SKM-1 (cell line): ENCODE measurements around the gene GRAMD4.

Experiments
- DNase-seq: peaks from one replicate; lab custom pipeline; 2025; ENCODE audit not compliant: unreplicated experiment; lab: John Stamatoyannopoulos, UW

GRAMD4 gene

GRCh38 chr22:46582281-46582933 is 37.8 kb upstream of the GRAMD4 start:
- DNase-seq, result no peak

GRCh38 chr22:46583571-46583970 is 36.6 kb upstream of the GRAMD4 start:
- no peak for DNase-seq

GRCh38 chr22:46584081-46584921 is 35.9 kb upstream of the GRAMD4 start:
- DNase-seq, result no peak

GRCh38 chr22:46585340-46586122 is 34.7 kb upstream of the GRAMD4 start:
- DNase-seq, result no peak

- DNase-seq, result no peak
Observed at GRCh38 chr22:46586123-46586519, 34.1 kb upstream of the GRAMD4 start.

- no peak for DNase-seq
Observed at GRCh38 chr22:46586531-46587011, 33.6 kb upstream of the GRAMD4 start.

- DNase-seq, result no peak
Observed at GRCh38 chr22:46587061-46587460, 33.1 kb upstream of the GRAMD4 start.

GRCh38 chr22:46587492-46588278 is 32.5 kb upstream of the GRAMD4 start:
- DNase-seq, result no peak

GRCh38 chr22:46588279-46589140 is 31.7 kb upstream of the GRAMD4 start:
- no peak for DNase-seq

- no peak for DNase-seq
Observed at GRCh38 chr22:46589141-46589748, 30.9 kb upstream of the GRAMD4 start.

GRCh38 chr22:46589871-46590271 is 30.3 kb upstream of the GRAMD4 start:
- no peak for DNase-seq

- DNase-seq, result no peak
Observed at GRCh38 chr22:46590334-46590733, 29.9 kb upstream of the GRAMD4 start.

- no peak for DNase-seq
Observed at GRCh38 chr22:46591930-46592329, 28.3 kb upstream of the GRAMD4 start.

GRCh38 chr22:46592390-46592872 is 27.8 kb upstream of the GRAMD4 start:
- DNase-seq, result peak; percentile 29

- DNase-seq, result peak; percentile 82
Observed at GRCh38 chr22:46593211-46593681, 26.9 kb upstream of the GRAMD4 start.

- DNase-seq, result no peak
Observed at GRCh38 chr22:46593996-46594946, 25.9 kb upstream of the GRAMD4 start.

GRCh38 chr22:46594947-46595298 is 25.3 kb upstream of the GRAMD4 start:
- DNase-seq, result no peak

GRCh38 chr22:46595545-46595944 is 24.6 kb upstream of the GRAMD4 start:
- no peak for DNase-seq
